Natural killer cell (primary cell): ENCODE results near the gene TAF4. TPM values are rescaled to one million over a fixed set of nuclear protein-coding genes. Genes with fewer than 3 reads are reported as not detected.

ENCODE experiments used
- ATAC-seq, 3 donors: fragments of 150-1000 bp in 2 of 3; fragments of 200-7000 bp in 1 of 3; cut with Tn5 transposase; 1 replicate in 1 of 3; 2 replicates in 2 of 3; pipeline ENCODE4 v1.10.0; 2021; ENCODE audit warnings: mild to moderate bottlenecking in 2 of 3, moderate library complexity in 2 of 3
- DNase-seq, 2 donors: peaks; one replicate each; pipeline versions ENCODE4 v3.0.0 to v3.0.0-alpha.2; 2013 to 2021; ENCODE audit warnings: mixed read lengths in 1 of 2
- H3K27ac ChIP-seq: one replicate; pipeline ENCODE4 v1.5.1; 2013; ENCODE audit warnings: mild to moderate bottlenecking, low read length
- H3K27me3 ChIP-seq: one replicate; pipeline ENCODE4 v1.6.1; 2013; ENCODE audit warnings: low read length; ENCODE audit not compliant: control insufficient read depth, insufficient read depth
- H3K36me3 ChIP-seq: one replicate; pipeline ENCODE4 v1.6.1; 2013; ENCODE audit warnings: low read length; ENCODE audit not compliant: control insufficient read depth, insufficient read depth
- H3K4me1 ChIP-seq: one replicate; pipeline ENCODE4 v1.6.1; 2013; ENCODE audit warnings: low read length; ENCODE audit not compliant: control insufficient read depth, insufficient read depth
- H3K4me3 ChIP-seq: one replicate; pipeline ENCODE4 v1.5.1; 2013; ENCODE audit warnings: low read length
- H3K9me3 ChIP-seq: one replicate; pipeline ENCODE4 v1.6.1; 2013; ENCODE audit warnings: low read length; ENCODE audit not compliant: control insufficient read depth, insufficient read depth
- H3K27ac Mint-ChIP-seq, 2 donors: one replicate each; pipeline ENCODE4 v1.8.0; 2022; ENCODE audit warnings: mild to moderate bottlenecking in 2 of 2, mixed read lengths in 2 of 2, moderate library complexity in 1 of 2
- H3K27me3 Mint-ChIP-seq, 2 donors: one replicate each; pipeline ENCODE4 v1.8.0; 2022; ENCODE audit warnings: low read depth in 2 of 2, mixed read lengths in 2 of 2
- H3K36me3 Mint-ChIP-seq: one replicate; pipeline ENCODE4 v1.8.0; 2022; ENCODE audit warnings: mixed read lengths
- H3K4me1 Mint-ChIP-seq, 2 donors: one replicate each; pipeline ENCODE4 v1.8.0; 2022; ENCODE audit warnings: mixed read lengths in 2 of 2
- H3K4me3 Mint-ChIP-seq: one replicate; pipeline ENCODE4 v1.8.0; 2022; ENCODE audit warnings: mild to moderate bottlenecking, moderate library complexity, mixed read lengths
- H3K9me3 Mint-ChIP-seq, 2 donors: one replicate each; pipeline ENCODE4 v1.8.0; 2022; ENCODE audit warnings: mixed read lengths in 2 of 2
- WGBS: methylation state at CpG from one replicate; pipeline ENCODE4 v1.1.7; 2013; ENCODE audit warnings: missing lambda C conversion rate; ENCODE audit not compliant: insufficient coverage; 5-methylcytosine and 5-hydroxymethylcytosine counted together
- intact Hi-C: fragments of 100-400 bp; cut with micrococcal nuclease; formaldehyde crosslinking; loops from one replicate; pipeline ENCODE4 v1.14.2; 2022
- total RNA-seq, 4 donors: library from RNA; stranded (reverse); fragments of 120-200 nt in 1 of 4; gene quantifications; one replicate each; pipeline versions ENCODE4 v1.2.3 to v1.2.4, GENCODE V29; 2013 to 2022
- TF ChIP-seq, protein P1 (sequence below): fragments of 200-600 bp; IDR thresholded peaks from one replicate; pipeline ENCODE4 v1.8.0; 2022; ENCODE audit warnings: antibody characterized with exemption

Gene TAF4
- total RNA-seq, 3 donors from 2014 or later (not counting 1 experiment from before 2014, with no cell fraction given): 30.0 to 35.1 (median 30.3) TPM

DNA sequence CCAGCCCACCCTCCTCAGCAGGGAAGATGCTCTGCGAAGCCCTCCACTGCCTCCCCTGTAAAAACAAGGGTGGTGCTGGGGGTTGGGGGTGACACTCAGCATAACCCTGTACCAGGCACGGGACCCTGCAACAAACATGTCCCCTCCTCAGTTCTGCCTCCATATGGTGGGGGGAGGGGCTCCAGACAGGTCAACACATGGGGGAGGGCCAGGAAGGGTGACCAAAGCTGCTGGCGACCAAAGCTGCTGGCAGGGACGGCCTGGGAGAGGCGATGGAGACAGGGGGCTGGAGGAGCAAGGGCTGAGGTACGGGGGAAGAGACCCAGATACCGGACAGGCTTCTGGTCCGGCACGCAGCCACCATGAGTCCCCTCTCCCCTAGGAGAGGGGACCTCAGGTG, 123.2 kb downstream of the TAF4 start:
- TF ChIP-seq, protein P1, sequence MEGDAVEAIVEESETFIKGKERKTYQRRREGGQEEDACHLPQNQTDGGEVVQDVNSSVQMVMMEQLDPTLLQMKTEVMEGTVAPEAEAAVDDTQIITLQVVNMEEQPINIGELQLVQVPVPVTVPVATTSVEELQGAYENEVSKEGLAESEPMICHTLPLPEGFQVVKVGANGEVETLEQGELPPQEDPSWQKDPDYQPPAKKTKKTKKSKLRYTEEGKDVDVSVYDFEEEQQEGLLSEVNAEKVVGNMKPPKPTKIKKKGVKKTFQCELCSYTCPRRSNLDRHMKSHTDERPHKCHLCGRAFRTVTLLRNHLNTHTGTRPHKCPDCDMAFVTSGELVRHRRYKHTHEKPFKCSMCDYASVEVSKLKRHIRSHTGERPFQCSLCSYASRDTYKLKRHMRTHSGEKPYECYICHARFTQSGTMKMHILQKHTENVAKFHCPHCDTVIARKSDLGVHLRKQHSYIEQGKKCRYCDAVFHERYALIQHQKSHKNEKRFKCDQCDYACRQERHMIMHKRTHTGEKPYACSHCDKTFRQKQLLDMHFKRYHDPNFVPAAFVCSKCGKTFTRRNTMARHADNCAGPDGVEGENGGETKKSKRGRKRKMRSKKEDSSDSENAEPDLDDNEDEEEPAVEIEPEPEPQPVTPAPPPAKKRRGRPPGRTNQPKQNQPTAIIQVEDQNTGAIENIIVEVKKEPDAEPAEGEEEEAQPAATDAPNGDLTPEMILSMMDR: no peak
- no peak overlapping the region for H3K27ac Mint-ChIP-seq
- Histone ChIP-seq H3K4me3 (no peak overlapping the region), H3K9me3 (no peaks in the 10 kb centered on the region), H3K27ac (no peak overlapping the region), H3K27me3 (no peaks in the 10 kb centered on the region), H3K36me3 (no peaks in the 10 kb centered on the region), H3K4me1 (no peaks in the 10 kb centered on the region)
- ATAC-seq (no peak), DNase-seq (no peak)
- WGBS: 82% methylated on average over 9 of the region's 9 CpGs
- H3K36me3 Mint-ChIP-seq: no peaks in the 10 kb centered on the region
- H3K27me3 Mint-ChIP-seq: no peaks in the 10 kb centered on the region
- no peak overlapping the region for H3K4me3 Mint-ChIP-seq
- no peaks in the 10 kb centered on the region for H3K9me3 Mint-ChIP-seq
- intact Hi-C loops: no loop called here
- H3K4me1 Mint-ChIP-seq: no peaks in the 10 kb centered on the region

DNA sequence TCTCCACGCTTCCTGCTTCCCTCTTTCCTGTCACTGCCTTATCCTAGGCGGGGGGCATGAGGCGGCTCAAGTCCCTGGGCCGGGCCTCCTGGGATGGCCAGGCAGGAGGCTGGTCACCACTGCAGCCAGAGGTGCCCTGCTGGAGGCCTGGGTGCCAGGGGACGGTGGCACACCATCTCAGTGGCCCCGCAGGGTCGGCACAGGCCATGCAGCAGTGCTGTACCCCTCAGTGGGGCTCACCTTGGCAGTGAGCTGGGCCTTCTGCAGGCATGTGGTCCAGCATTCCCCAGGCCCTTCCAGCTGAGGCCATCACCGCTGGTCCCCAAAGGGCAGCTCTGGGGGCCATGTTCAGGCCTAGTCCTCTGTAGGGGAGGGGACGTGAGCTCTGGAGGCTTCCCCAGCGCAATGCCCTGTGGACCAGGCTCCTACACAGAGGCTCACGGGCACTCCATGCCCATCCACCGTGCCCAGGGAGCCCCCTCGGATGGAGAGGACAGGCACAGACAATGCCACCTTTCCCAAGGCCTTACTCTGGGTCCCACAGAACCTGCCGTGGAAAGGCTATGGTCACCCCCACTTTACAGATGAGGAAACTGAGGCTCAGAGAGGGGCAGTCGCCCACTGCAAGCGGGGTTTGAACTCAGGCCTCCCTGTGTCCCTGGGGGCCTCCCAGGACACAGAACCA, 123.8 kb downstream of the TAF4 start:
- intact Hi-C loops: no loop called here
- no peak overlapping the region for H3K27ac ChIP-seq
- no peaks in the 10 kb centered on the region for H3K36me3 ChIP-seq
- 88% methylated on average over 16 of the region's 16 CpGs for WGBS
- H3K27ac Mint-ChIP-seq: no peak overlapping the region
- H3K9me3 Mint-ChIP-seq: no peaks in the 10 kb centered on the region
- H3K36me3 Mint-ChIP-seq: no peaks in the 10 kb centered on the region
- TF ChIP-seq, protein P1: no peak
- H3K4me3 ChIP-seq: no peak overlapping the region
- H3K4me3 Mint-ChIP-seq: no peak overlapping the region
- H3K9me3 ChIP-seq: no peaks in the 10 kb centered on the region
- no peaks in the 10 kb centered on the region for H3K27me3 ChIP-seq
- H3K27me3 Mint-ChIP-seq: no peaks in the 10 kb centered on the region
- DNase-seq: no peak
- H3K4me1 Mint-ChIP-seq: no peaks in the 10 kb centered on the region
- no peak for ATAC-seq
- no peaks in the 10 kb centered on the region for H3K4me1 ChIP-seq

DNA sequence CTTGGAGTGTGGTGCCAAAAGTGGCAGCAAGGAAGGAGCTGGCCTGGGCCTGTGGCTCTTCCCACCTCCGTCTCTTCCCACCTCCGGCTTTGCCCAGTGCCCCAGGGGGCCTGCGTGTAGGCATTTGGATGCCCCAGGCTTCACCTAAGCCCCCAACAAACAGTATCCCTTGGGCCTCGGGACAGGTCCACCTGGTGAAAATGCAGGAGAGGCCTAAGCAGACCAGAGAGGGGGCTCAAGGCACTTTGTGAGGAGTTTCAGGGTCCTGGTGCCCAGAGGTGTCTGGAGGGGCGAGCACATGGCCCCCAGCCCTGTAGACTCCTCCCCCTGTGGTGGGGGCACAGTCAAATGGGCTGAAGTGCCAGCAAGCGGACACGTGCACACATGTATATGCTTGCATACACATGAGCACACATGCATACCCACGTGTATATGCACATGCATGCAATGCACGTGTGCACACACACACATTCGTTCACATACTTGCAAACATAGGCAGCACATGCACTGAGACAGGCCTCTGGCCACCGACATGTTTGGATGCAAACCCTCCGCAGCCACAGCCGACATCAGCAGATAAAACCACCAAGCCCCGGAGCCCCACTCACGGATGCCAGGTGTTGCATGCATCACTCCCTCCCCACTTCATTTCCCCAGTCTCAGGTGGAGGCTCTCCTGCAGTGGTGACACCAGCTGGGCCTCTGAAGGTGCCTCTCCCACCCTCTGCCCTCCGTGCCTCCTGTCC, 124.5 kb downstream of the TAF4 start:
- TF ChIP-seq, protein P1: no peak
- no peak overlapping the region for H3K27ac ChIP-seq
- H3K9me3 Mint-ChIP-seq: no peaks in the 10 kb centered on the region
- no peak overlapping the region for H3K4me3 ChIP-seq
- no peak overlapping the region for H3K27ac Mint-ChIP-seq
- peaks cover 0 to 5% of the 10 kb centered on the region in 2 donors for H3K4me1 Mint-ChIP-seq
- 86% methylated on average over 16 of the region's 16 CpGs for WGBS
- H3K4me3 Mint-ChIP-seq: no peak overlapping the region
- no peaks in the 10 kb centered on the region for H3K36me3 Mint-ChIP-seq
- H3K9me3 ChIP-seq: no peaks in the 10 kb centered on the region
- H3K27me3 Mint-ChIP-seq: no peaks in the 10 kb centered on the region
- ATAC-seq (no peak), DNase-seq (no peak)
- no peaks in the 10 kb centered on the region for H3K27me3 ChIP-seq
- no peaks in the 10 kb centered on the region for H3K36me3 ChIP-seq
- intact Hi-C loops: no loop called here
- no peaks in the 10 kb centered on the region for H3K4me1 ChIP-seq
